Measurements from ENCODE around the gene MTG2. TPM values are rescaled to one million over a fixed set of nuclear protein-coding genes. Genes with fewer than 3 reads are reported as not detected.
A peak's percentile ranks its signal among the peaks of the same experiment; 100 is the strongest.

The MTG2 gene
- total and polyA plus RNA-seq, 2 of the 13 experiments (the other 11 are each of a cell fraction or from before 2014, with no cell fraction given) = 20.4 to 37.8 TPM

GRCh38 chr20:62182469-62183425, at the start of gene MTG2 (continued):
- TF ChIP-seq IKZF5 (CRISPR knock-in tag; IDR thresholded peaks at IDR 0.05) (peak; percentile 97), CENPX (CRISPR knock-in tag; IDR thresholded peaks at IDR 0.05) (no peak), ZMYM4 (CRISPR knock-in tag; IDR thresholded peaks at IDR 0.05) (peak; percentile 96), STAT5B (CRISPR knock-in tag; IDR thresholded peaks at IDR 0.05) (peak; percentile 45), HNRNPH1 (optimal IDR thresholded peaks at IDR 0.05; ENCODE audit: low read depth, low read length) (peak; percentile 95), YY1 (IDR thresholded peaks at IDR 0.05; ENCODE audit: insufficient read depth, insufficient replicate concordance, low read depth, low read length) (peak; percentile 82), HNRNPLL (IDR thresholded peaks at IDR 0.05; ENCODE audit: low read depth, low read length, poor library complexity, severe bottlenecking) (peak; percentile 97), ARID5B (CRISPR knock-in tag; IDR thresholded peaks at IDR 0.05) (no peak; the same call in 1 of the 2 replicates), HCFC1 (IDR thresholded peaks at IDR 0.05; ENCODE audit: low read depth, low read length) (peak; percentile 78), ZNF296 (CRISPR knock-in tag; conservative IDR thresholded peaks at IDR 0.05) (peak; percentile 90; the same call in 1 of the 2 replicates), U2AF1 (optimal IDR thresholded peaks at IDR 0.05; ENCODE audit: low read depth, low read length) (peak; percentile 90), HDAC6 (IDR thresholded peaks at IDR 0.05; ENCODE audit: low read depth, low read length) (no peak), ZNF143 (CRISPR knock-in tag; IDR thresholded peaks at IDR 0.05) (peak; percentile 71), TFDP2 (CRISPR knock-in tag; IDR thresholded peaks at IDR 0.05) (peak; percentile 88), GABPB1 (CRISPR knock-in tag; IDR thresholded peaks at IDR 0.05) (peak; percentile 99), ZFY (CRISPR knock-in tag; IDR thresholded peaks at IDR 0.05) (peak; percentile 99), ZSCAN12 (CRISPR knock-in tag; IDR thresholded peaks at IDR 0.05) (peak; percentile 93), CHD4 (IDR thresholded peaks at IDR 0.05; ENCODE audit: borderline replicate concordance, low read length) (0 out of 2 replicates have a peak, but pooled peaks have one; percentile 38), ZNF891 (CRISPR knock-in tag; IDR thresholded peaks at IDR 0.05) (peak; percentile 98), NRL (CRISPR knock-in tag; IDR thresholded peaks at IDR 0.05; ENCODE audit: borderline replicate concordance) (peak; percentile 96), DR1 (CRISPR knock-in tag; IDR thresholded peaks at IDR 0.05) (peak; percentile 96), ADNP (CRISPR knock-in tag; IDR thresholded peaks at IDR 0.05) (0 out of 2 replicates have a peak, but pooled peaks have one; percentile 45), HMGA1 (CRISPR knock-in tag; conservative IDR thresholded peaks at IDR 0.05) (no peak), RFX5 (IDR thresholded peaks at IDR 0.05; ENCODE audit: low read depth, low read length) (no peak)

Data from HepG2 (cell line).